Fibroblast of skin of scalp (primary cell): Measurements from ENCODE around the gene VPS16.
"Not testable (repeated sequence)": the region's sequence is repeated elsewhere in the genome, so short reads cannot be mapped to it uniquely, and the experiment has no call there.

Experiments
- DNase-seq: peaks from one replicate; pipeline ENCODE4 v3.0.0-alpha.2; 2013

VPS16 gene

DNA sequence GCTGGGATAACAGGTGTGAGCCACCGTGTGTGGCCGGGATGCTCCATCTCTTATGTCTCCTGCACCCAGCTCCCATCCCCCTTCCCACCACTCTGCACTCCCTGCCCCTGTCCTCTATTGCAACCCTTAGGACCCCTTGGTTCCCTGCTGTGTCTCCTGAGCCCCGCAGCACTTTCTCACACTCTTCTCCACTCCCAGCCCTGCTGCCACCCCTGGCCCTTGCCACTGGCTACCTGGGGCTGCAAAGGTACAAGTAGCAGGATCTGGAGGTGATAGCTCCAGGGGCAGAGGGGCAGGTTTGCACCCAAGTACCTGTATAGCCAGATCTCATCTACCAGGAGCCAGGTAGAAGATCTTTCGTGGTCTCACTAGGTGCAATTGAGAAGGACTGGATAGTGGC lies 33.5 kb upstream of the VPS16 start:
- no peak for DNase-seq

DNA sequence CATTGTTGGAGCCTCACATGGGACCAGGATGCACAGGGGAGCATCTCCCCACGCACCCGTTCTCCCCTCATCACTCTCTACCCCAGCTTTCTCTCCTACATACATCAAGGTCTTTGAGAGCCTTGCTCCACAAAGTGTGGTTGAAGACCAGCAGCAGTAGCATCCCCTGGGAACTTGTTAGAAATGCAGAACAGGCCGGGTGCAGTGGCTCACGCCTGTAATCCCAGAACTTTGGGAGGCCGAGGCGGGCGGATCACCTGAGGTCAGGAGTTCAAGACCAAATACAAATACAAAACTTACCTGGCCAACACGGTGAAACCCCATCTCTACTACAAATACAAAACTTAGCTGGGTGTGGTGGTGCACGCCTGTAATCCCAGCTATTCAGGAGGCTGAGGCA lies 32.6 kb upstream of the VPS16 start:
- not testable (repeated sequence) for DNase-seq

DNA sequence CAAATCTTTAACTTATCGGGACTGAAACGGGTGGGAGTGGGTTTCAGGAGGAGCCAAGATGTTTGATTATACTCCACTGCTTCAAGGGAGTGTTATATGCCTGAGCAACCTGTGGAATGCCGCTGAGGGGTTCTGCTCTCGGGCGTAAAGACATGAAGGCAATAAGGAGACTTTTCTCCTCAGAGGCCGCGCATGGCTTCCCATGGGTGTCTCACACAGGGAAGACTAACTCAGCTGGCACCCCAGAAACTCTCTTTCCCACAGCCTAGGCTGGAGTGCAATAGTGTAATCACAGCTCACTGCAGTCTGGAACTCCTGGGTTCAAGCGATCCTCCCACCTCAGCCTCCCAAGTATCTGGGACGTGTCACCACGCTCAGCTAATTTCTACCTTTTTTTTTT lies 30.9 kb upstream of the VPS16 start:
- no peak for DNase-seq

DNA sequence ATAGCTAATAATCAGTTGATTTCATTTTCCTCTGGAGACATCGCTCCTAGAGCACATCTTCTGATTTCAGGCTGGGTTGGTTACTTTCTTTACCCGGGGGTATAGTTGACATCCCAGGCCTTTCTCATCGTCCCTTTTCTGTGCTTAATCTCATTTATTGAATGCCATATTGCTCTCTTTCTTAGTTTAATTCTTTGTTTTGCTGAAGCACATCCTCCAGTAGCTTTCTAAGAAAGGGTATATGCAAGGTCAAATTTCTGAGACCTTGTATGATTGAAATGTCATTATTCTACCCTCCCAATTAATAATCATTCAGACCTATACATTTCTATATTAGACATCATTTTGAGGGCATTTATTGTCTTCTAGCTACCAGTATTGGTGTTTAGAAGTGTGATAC lies 28.4 kb upstream of the VPS16 start:
- DNase-seq, result no peak

DNA sequence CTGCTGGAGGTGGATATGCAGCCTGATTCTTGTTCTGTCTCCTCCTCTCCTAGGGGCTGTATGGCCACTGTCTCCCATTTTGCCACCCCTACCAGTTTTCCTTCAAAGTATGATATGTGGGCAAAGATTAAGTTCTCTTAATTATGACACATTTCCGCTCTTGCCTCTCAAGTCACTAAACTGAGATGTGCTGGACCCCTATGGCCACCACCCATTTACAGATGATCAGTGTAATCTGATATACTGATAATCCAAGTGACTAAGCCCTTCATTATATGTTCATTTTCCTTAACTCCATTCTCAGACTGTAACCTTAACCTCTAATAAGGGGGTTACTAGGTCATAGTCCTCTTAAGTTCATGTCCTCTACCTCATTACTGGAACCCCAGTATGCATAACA lies 26.5 kb upstream of the VPS16 start:
- DNase-seq, result no peak

DNA sequence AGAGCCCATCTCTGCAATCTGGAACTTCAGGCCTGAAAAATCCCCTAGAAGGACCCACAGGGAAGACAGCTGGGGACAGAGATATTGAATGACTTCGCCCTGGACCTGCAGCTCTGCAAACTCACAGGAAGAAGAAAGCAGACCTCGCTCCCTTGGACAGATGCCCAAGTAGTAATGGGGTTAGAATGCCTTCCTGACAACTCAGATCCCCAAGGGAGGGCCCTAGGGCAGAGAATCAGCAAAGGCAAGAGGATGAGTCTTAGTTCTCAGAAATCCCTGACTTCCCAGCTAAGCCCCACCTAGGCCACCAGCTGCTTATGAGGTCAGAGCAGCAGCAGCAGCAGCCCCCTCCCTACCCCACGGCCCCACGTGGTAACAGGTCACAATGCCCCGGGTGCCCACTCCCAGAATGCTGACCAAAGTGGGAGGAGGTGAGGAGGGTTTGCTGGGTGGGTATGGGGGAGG lies 25.9 kb upstream of the VPS16 start, which contains the start of gene C20orf141:
C20orf141 (plus strand) TSS at position 401 of the 465 bp plus-strand sequence. CDS start 198 bp downstream, outside the sequence.
- peak; percentile 100 for DNase-seq

DNA sequence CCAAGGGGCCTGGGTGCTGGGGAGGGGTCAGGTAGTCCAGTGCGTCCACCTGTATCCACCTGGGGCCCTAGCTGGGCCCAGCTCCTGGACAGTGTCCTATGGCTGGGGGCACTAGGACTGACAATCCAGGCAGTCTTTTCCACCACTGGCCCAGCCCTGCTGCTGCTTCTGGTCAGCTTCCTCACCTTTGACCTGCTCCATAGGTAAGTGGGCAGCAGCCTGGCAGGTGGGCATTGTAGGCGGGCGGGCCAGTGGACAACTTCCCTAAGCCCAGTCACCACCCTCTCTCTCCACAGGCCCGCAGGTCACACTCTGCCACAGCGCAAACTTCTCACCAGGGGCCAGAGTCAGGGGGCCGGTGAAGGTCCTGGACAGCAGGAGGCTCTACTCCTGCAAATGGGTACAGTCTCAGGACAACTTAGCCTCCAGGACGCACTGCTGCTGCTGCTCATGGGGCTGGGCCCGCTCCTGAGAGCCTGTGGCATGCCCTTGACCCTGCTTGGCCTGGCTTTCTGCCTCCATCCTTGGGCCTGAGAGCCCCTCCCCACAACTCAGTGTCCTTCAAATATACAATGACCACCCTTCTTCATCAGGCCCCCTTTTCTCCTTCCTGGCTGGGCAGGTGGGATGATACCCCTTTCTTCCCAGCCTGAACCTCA lies 25.2 kb upstream of the VPS16 start:
- DNase-seq, result no peak

DNA sequence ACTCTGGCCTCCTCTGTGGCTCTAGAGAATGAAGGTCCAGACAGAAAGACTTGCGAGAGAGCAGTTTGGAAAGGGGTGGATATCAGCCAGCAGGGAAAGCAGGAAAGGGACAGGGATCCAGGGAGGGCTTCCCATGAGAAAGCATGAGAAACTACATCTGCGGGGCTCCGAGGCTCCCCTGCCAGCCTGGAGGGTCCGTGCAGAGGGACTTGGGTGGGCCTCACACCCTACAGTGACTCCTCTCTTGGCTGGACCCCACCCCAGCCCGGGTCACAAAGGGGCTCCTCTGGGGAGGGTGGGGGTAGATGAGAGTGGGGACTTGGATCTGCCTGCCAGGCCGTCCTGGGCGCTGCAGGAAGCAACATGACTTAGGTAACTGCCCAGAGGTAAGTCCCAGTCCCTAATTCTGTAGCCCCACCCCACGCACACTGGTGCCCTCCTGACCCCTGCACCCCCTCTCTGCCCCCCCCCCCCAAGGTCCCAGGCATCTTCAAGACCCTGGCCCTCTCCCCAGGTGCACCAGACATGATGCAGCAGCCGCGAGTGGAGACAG lies 24.4 kb upstream of the VPS16 start, which contains the start of gene TMEM239:
TMEM239 (plus strand) TSS at position 335 of the 553 bp plus-strand sequence; CDS start at position 526, 191 bp downstream.
- no peak for DNase-seq

DNA sequence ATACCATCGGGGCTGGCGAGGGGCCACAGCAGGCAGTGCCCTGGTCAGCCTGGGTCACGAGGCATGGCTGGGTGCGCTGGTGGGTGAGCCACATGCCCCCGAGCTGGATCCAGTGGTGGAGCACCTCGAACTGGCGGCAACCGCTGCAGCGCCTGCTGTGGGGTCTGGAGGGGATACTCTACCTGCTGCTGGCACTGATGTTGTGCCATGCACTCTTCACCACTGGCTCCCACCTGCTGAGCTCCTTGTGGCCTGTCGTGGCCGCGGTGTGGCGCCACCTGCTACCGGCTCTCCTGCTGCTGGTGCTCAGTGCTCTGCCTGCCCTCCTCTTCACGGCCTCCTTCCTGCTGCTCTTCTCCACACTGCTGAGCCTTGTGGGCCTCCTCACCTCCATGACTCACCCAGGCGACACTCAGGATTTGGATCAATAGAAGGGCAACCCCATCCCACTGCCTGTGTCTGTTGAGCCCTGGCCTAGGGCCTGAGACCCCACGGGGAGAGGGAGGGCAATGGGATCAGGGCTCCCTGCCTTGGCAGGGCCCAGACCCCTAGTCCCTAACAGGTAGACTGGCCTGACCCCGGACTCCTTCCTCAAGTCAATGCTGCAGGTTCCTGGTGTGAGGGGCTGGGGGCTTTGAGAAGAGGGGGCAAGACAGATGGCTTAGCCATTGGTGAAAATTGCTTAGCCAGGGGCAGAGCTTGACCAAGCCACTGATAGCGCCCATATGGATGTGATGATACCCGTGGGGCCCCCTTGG lies 23.8 kb upstream of the VPS16 start:
- no peak for DNase-seq

DNA sequence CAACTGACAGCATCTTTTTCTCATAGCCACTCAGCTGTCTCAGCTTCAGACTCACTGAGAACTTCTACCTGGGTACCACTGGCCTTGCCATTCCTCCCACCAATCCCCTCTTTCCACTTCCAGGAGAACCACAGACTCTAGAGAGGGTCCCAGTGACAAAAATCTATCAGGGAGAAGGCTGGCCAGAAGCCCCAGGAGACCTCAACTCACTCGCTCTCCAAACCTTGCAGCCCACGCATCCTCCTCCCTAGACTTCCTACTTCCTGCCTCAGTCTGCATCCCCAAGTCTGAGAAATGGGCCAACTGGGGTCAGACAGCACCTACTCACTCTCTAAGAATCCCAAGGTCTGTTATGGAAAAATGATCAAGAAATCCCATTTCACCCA lies 23.2 kb upstream of the VPS16 start:
- DNase-seq, result no peak

DNA sequence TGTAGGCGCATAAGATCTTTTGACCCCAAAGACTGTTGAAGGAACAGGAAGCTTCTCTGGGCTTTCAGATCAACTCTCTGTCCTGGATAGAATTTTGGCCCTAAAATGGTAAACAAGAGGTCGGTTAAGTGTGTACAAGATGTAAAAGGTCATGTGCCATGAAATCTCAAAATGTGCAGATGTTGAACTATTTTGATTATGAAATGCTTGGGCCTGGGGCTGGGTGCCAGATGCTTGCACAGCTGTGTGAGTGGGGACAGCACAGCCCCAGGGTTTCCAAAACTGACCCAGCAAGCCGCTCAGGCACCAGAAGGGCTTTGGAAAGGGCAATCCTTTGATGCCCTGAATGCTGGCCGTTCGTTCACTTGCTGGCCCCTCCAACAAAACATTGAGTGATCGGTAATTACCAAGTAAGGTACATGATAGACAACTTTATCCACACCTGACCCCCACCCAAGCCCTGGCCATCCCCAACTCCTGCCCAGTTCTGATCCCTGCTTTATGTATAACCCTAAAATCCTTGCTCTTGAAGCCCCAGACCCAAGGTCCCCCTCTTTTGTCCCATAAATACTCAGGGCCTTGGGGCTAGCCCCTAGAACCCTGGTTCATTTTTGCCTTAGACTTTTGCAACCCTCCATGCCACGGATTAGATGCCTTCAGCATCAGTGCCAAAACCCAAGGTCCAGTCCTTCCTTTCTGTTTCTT lies 22.5 kb upstream of the VPS16 start:
- DNase-seq, result no peak

DNA sequence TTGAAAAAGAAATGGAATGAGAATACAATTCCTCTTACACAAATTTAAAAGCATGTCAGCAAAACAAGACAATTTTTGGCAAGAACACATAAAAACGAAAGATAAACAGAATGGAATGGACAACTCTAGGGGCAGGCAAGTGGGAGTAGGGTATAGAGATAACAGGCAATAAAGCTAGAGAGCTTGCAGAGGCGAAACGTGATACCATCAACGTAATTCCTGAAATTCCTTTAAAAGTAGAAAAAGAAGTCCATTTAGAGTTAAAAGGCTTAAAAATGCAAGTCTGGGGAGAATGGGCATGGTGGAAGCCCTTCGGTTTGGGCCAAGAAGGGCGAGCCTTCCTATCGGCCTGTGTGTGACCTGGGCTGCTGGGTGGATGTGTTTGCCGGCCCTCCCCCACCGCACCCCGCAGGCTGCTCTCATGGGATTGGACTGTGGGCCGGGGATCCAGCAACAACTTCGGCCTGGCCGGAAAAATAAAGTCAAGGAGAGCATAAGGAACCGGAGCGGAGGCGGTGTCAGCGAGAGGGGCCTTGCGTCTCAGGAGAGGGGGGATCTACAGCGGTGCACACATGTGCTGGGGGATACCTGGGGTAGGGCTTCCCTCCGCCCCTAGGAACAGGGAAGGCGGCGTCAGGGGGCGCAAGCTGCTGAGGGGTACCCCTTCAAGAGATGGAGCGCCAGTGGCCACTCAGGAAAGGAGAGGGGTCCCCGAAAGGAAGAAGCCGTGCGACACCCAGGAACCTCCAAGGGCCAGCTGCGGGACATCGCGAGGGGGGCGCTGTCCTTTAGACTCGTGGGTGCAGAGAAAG lies 20.3 kb upstream of the VPS16 start:
- peak; percentile 75 for DNase-seq

DNA sequence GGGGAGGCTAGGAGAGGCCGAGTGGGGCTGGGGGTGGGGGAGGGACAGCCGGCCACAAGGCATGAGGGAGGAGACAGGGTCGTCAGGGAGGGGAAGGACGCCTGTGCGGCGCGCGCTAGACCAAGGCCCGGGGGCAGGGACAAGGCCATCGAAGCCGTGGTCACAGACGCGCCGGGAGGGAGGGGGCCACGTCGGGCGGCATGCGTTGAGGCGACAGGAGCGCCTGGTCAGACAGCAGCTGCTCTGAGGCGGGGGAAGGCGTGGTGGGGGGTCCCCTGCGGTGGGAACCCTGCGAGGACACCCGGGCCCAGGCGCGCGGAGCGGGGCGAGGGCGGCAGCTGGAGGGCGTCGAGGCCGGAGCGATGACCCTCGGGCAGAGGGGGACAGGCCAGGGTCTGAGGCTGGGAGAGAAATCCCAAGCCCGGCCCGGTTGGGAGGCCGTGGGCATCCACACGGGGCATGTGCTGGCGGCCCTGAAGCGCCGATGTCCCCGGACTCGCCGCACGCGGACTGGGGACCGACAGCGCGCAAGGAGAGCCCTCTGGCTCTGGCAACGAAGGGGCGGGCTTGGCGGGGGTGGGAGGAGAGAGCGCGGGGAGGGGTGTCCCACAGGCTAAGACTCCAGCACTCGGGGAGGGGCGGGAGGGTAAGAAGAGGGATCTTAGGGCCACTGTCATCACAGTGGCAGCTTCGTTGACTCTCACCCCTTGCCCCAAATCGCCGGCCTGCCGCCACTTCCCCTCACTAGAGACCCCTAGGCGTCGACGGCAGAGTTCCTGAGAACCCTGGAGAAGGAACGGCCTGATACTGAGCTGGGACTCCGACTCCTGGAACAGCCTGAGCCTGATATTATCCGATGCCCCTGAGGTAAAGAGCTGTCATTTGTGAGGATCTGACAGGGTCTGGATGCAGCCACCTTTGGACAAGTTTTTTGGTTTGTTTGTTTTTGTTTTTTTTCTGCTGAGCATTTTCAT lies 19.4 kb upstream of the VPS16 start:
- DNase-seq, result no peak

DNA sequence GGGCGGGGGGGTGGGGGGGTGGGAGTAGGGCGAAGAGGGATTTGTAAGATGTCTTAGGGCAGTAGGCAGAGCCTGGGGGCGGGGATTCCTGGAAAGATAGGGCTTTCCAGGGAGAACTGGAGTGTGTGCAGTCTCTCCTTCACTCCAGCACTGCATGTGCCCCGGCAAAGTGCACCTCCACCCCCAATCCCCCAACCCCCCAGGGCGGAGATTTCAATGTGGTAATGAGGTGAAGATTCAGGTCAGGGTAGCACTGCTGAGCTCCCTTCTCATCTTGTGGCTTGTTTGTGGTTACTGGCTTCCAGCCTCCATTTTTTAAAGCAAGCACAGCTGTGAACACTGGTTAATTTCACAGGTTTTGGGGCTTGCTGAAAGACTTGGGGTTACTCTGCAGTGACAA lies 18.5 kb upstream of the VPS16 start:
- DNase-seq, result peak; percentile 31

DNA sequence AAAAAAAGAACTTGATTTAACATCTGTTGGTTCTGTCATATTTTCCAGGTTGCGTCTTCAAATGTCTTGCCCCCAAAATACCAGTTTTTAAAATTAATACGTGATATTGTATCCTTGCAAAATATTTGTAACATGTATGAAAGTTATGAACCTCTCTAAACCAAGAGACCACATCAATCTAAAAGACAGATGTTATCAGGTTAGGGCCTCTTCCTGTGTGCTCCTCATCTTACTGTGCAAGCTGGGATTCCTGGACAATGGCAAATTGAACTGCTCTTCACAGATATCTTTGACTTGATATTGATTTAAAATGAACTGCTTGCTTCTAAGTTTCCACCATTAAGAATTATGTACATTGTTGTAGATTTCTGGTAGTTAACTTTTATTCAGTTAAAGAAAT lies 14.8 kb upstream of the VPS16 start:
- no peak for DNase-seq

DNA sequence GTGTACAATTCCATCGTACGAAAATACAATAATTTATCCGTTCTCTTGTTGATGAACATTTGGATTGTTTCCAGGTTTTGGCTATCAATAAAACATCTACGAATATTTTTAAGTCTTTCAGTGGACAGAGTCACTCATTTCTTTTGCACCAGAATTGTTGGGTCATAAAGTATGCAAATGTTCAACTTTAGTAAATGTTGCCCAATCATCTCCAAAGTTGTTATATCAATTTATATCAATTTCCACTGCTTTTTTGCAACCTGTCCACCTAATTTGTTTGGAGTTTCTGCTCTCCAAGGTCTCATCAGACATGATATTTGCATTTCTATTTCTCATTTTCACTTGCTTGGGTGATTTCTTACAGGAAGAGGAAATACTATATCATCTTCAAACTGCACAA lies 13.9 kb upstream of the VPS16 start:
- DNase-seq, result no peak

DNA sequence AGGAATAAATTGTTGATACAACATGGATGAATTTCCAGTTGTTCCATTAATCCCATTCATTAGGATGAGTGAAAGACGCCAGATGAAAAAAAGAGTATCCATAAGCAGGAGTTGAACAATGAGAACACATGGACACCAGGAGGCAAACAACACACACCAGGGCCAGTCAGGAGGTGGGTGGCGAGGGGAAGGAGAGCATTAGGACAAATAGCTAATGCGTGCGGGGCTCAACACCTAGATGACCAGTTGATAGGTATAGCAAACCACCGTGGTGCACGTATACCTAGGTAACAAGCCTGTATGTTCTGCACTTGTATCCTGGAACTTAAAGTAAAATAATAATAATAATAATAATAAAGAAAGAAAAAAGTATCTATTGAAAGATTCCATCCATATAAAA lies 11.2 kb upstream of the VPS16 start:
- no peak for DNase-seq

DNA sequence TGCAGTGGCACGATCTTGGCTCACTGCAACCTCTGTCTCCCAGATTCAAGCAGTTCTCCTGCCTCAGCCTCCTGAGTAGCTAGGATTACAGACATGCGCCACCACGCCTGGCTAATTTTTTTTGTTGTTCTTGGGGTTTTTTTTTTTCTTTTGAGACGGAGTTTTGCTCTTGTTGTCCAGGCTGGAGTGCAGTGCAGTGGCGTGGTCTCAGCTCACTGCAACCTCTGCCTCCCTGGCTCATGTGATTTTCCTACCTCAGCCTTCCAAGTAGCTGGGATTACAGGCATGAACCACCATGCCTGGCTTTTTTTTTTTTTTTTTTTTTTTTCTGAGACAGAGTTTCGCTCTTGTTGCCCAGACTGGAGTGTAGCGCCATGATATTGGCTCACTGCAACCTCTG lies 9.3 kb upstream of the VPS16 start:
- DNase-seq, result not testable (repeated sequence)

DNA sequence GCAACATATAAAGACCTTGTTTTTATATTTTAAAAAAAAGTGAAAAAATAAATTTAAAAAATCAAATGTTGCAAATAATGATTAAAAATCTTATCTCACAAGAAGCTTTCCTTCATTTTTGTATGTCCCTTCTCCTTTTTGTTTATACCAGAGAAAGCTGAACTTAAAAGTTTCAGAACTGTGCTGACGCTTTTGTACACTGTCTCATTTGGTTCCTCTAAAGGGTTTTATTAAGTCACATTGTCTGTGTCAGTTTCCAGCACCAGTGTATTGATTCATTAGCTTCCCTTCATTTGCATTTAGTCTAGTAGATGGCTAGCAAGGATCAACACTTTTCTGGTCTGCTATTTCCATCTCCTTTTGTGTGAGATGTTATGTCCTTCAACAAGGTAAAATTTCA lies 6.8 kb upstream of the VPS16 start:
- DNase-seq, result no peak

DNA sequence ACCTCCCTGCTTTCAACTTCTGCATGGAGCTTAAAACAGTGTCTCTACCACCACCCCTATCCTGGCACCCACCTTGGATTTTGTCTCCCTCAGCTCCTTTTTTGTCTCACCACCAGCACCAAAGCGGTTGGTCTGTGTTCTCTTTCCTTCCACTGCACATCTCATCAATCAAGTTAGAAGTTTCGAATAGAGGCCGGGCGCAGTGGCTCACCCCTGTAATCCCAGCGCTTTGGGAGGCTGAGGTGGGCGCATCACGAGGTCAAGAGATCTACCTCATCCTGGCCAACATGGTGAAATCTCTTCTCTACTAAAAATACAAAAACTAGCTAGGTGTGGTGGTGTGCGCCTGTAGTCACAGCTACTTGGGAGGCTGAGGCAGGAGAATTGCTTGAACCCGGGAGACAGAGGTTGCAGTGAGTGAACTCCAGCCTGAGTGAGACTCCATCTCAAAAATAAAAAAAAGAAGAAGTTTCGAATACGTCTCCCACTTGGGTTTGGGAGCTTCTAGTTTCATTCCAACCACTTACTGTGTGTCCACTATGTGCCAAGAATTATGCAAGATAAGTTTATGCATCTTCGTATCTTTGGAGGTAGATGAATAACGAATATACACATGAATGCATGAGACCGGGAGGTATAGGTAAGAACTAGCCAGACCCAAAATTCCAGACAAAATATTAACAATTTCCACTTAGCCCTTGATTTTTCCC lies 6.0 kb upstream of the VPS16 start:
- DNase-seq, result no peak
